Fibroblast of villous mesenchyme (primary cell): ENCODE data around the gene IPO11. TPM values are rescaled to one million over a fixed set of nuclear protein-coding genes. Genes with fewer than 3 reads are reported as not detected.
"Not testable (repeated sequence)": the region's sequence is repeated elsewhere in the genome, so short reads cannot be mapped to it uniquely, and the experiment has no call there.

ENCODE experiments used
- DNase-seq: peaks from one replicate; pipeline ENCODE4 v3.0.0-alpha.2; 2010; ENCODE audit warnings: low read depth
- H3K4me3 ChIP-seq: 2 replicates; pipeline ENCODE4 v1.5.1; 2011; ENCODE audit warnings: low read depth, mild to moderate bottlenecking, low read length
- CTCF ChIP-seq: IDR thresholded peaks from 2 replicates; pipeline ENCODE4 v1.5.1; 2012; ENCODE audit warnings: low read depth, mild to moderate bottlenecking, low read length; ENCODE audit not compliant: insufficient read depth
- total RNA-seq: library from RNA; depleted of rRNA; stranded (reverse); fragments of >200 nt; gene quantifications from 2 replicates; pipeline ENCODE4 v1.2.3, GENCODE V29; 2012

IPO11 gene
- total RNA-seq, 1 donor, result 34.5 TPM

GRCh38 chr5:62623271-62623670 is 210.7 kb downstream of the IPO11 start:
- DNase-seq, result no peak
- no peak for TF ChIP-seq CTCF
- H3K4me3 ChIP-seq, result no peak overlapping the region

GRCh38 chr5:62624436-62624835 is 211.9 kb downstream of the IPO11 start:
- not testable (repeated sequence) for DNase-seq, H3K4me3 ChIP-seq

DNA sequence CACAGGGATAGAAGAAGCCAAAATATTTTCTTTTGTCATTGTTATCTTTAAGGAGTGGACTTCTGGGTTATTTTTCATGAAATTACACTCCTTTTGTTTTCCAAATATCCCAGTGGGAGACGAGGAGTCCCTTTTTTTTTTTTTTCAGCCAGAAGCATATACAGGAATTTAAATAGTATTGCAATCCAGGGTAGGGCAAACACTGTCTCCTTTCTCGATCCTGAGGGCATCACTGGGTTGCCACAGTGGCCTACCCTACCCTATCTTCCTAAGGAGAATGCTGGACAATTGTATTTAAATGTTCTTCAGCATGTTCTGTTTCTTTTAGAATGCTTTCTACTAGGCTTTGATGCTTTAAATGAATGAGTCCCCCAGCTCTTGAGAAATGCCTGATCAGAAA is 214.0 kb downstream of the IPO11 start:
- H3K4me3 ChIP-seq, result no peak overlapping the region
- TF ChIP-seq CTCF, result no peak
- no peak for DNase-seq

DNA sequence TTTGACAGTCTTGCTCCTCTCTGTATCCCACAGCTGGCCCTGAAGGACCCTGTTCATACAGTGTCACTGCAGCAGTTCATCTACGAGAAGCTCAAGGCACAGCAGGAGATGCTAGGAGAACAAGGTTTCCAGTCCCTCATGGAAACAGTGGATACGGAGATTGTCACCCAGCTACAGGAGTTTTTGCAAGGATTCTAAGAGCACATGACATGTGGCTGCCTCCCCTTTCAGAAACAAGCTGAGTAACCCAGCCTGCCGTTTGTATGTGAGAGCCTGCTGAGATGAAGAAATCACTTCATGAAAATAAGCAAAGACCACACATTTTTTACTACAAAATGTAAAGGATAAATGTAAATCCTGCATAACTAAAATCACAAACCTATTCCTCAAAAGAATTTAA is 214.6 kb downstream of the IPO11 start:
- no peak for DNase-seq
- no peak for TF ChIP-seq CTCF
- no peak overlapping the region for H3K4me3 ChIP-seq

- no peak for DNase-seq
- H3K4me3 ChIP-seq, result no peak overlapping the region
- TF ChIP-seq CTCF, result no peak
Measured at GRCh38 chr5:62627901-62628300, 215.3 kb downstream of the IPO11 start.

GRCh38 chr5:62631909-62632580 is 219.5 kb downstream of the IPO11 start:
- peak; percentile 7 for TF ChIP-seq CTCF
- H3K4me3 ChIP-seq, result no peak overlapping the region
- DNase-seq, result peak; percentile 16

- H3K4me3 ChIP-seq, result no peak overlapping the region
- DNase-seq, result no peak
- no peak for TF ChIP-seq CTCF
Measured at GRCh38 chr5:62633243-62633642, 220.7 kb downstream of the IPO11 start.
